ENCODE measurements around the gene DENND1A. TPM values are rescaled to one million over a fixed set of nuclear protein-coding genes. Genes with fewer than 3 reads are reported as not detected.

The DENND1A gene
- total RNA-seq, 3 donors from 2014 or later, result 18.4 to 21.3 (median 20.1) TPM

DNA sequence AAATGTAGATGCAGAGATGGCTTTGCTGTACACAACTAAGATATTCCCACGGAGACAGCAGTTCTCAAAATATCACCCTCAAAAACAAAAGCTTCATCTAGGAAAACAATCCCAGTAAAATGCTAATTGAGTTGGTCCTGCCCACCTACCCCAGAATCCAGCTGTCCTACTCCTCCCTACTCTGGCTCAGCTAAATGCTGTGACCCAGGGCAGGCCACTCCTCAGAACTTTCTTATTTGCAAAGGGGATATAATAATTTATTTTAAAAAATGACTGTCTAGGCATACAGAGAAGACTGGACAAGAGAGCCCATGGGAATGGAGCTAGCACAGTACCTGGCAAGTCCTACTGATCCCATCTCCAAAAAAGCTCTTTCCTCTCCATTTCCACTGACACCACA, 411.6 kb downstream of the DENND1A start:
- Histone ChIP-seq H3K36me3 (no peaks in the 10 kb centered on the region), H3K4me3 (no peak overlapping the region), H3K27ac (no peak overlapping the region), H3K9me3 (no peaks in the 10 kb centered on the region), H3K4me1 (no peaks in the 10 kb centered on the region), H3K27me3 (no peaks in the 10 kb centered on the region)
- intact Hi-C loops (cut with DNase I; ENCODE audit: low total_unique reads), result no loop called here
- DNase-seq (ENCODE audit: low spot score in 2 of 2), result no peak
- TF ChIP-seq POLR2A (IDR thresholded peaks at IDR 0.05), result no peak
- TF ChIP-seq POLR2AphosphoS5 (IDR thresholded peaks at IDR 0.05), result no peak
- TF ChIP-seq, protein P1, sequence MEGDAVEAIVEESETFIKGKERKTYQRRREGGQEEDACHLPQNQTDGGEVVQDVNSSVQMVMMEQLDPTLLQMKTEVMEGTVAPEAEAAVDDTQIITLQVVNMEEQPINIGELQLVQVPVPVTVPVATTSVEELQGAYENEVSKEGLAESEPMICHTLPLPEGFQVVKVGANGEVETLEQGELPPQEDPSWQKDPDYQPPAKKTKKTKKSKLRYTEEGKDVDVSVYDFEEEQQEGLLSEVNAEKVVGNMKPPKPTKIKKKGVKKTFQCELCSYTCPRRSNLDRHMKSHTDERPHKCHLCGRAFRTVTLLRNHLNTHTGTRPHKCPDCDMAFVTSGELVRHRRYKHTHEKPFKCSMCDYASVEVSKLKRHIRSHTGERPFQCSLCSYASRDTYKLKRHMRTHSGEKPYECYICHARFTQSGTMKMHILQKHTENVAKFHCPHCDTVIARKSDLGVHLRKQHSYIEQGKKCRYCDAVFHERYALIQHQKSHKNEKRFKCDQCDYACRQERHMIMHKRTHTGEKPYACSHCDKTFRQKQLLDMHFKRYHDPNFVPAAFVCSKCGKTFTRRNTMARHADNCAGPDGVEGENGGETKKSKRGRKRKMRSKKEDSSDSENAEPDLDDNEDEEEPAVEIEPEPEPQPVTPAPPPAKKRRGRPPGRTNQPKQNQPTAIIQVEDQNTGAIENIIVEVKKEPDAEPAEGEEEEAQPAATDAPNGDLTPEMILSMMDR (IDR thresholded peaks at IDR 0.05), result no peak

DNA sequence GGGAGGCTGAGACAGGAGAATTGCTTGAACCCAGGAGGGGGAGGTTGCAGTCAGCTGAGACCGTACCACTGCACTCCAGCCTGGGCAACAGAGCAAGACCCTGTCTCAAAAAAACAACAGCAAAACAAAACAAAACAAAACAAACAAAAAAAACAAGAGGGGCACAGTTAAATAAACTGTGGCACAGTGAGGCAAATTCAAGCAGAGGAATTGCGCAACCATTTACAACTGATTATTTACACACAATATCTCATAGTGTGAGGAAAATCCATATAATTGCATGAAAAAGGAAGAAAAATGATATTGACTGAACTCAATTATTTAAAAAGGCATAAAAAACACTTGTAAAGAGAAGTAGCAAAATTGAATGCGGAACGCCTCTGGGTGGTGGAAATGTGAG, 412.4 kb downstream of the DENND1A start:
- no peaks in the 10 kb centered on the region for H3K27me3 ChIP-seq
- no peaks in the 10 kb centered on the region for H3K9me3 ChIP-seq
- intact Hi-C loops (cut with DNase I; ENCODE audit: low total_unique reads), result no loop called here
- H3K4me3 ChIP-seq, result no peak overlapping the region
- H3K27ac ChIP-seq, result no peak overlapping the region
- H3K4me1 ChIP-seq, result no peaks in the 10 kb centered on the region
- no peaks in the 10 kb centered on the region for H3K36me3 ChIP-seq
- DNase-seq (ENCODE audit: low spot score in 2 of 2), result no peak
- TF ChIP-seq, protein P1 (IDR thresholded peaks at IDR 0.05), result no peak
- TF ChIP-seq POLR2A (IDR thresholded peaks at IDR 0.05), result no peak
- no peak for TF ChIP-seq POLR2AphosphoS5 (IDR thresholded peaks at IDR 0.05)

DNA sequence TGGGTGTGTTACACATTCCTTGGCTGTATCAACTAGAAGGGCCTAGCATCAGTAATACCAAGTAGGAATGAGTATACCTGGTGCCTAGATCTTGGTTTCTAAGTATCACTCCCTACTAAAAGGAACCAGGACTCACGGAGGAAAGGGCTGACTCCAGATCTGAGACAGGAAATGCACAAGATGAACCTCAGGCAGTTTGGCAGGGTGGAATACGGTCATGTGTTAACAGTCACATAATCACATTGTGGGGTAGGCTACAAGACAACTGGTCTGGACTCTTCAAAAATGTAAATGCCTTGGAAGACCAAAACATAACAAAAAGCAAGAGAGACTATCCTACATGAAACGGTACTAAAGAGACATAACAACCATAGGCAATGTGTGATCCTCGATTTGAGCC, 415.2 kb downstream of the DENND1A start:
- Histone ChIP-seq H3K27ac (no peak overlapping the region), H3K4me3 (no peak overlapping the region), H3K36me3 (no peaks in the 10 kb centered on the region), H3K9me3 (no peaks in the 10 kb centered on the region), H3K27me3 (no peaks in the 10 kb centered on the region), H3K4me1 (no peaks in the 10 kb centered on the region)
- intact Hi-C loops (cut with DNase I; ENCODE audit: low total_unique reads), result no loop called here
- TF ChIP-seq POLR2A (IDR thresholded peaks at IDR 0.05) (no peak), POLR2AphosphoS5 (IDR thresholded peaks at IDR 0.05) (no peak)
- TF ChIP-seq, protein P1 (IDR thresholded peaks at IDR 0.05), result no peak
- DNase-seq (ENCODE audit: low spot score in 2 of 2), result no peak

DNA sequence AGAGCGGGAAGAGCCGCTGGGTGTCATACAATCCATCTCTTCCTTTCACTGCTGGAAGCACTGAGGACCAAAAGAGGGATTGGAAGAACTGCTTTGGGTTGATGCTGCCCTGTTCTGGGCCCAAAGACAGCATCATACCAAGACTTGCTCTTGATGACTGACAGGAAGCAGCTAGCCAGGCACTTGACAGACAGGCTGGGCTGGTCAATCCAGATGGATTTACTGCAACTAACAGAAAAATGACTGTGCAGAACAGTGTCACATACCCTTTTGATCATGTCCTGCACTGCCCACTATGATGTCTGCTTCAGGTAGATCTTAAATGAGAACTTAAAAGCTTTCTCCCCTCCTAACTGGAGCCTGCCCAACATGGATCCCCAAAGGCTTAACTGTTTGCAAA, 416.4 kb downstream of the DENND1A start:
- no peaks in the 10 kb centered on the region for H3K9me3 ChIP-seq
- intact Hi-C loops (cut with DNase I; ENCODE audit: low total_unique reads), result no loop called here
- no peak for DNase-seq (ENCODE audit: low spot score in 2 of 2)
- TF ChIP-seq POLR2A (IDR thresholded peaks at IDR 0.05), result no peak
- no peak for TF ChIP-seq POLR2AphosphoS5 (IDR thresholded peaks at IDR 0.05)
- TF ChIP-seq, protein P1 (IDR thresholded peaks at IDR 0.05), result no peak
- H3K4me1 ChIP-seq, result no peaks in the 10 kb centered on the region
- no peak overlapping the region for H3K27ac ChIP-seq
- H3K4me3 ChIP-seq, result no peak overlapping the region
- H3K27me3 ChIP-seq, result no peaks in the 10 kb centered on the region
- H3K36me3 ChIP-seq, result no peaks in the 10 kb centered on the region

DNA sequence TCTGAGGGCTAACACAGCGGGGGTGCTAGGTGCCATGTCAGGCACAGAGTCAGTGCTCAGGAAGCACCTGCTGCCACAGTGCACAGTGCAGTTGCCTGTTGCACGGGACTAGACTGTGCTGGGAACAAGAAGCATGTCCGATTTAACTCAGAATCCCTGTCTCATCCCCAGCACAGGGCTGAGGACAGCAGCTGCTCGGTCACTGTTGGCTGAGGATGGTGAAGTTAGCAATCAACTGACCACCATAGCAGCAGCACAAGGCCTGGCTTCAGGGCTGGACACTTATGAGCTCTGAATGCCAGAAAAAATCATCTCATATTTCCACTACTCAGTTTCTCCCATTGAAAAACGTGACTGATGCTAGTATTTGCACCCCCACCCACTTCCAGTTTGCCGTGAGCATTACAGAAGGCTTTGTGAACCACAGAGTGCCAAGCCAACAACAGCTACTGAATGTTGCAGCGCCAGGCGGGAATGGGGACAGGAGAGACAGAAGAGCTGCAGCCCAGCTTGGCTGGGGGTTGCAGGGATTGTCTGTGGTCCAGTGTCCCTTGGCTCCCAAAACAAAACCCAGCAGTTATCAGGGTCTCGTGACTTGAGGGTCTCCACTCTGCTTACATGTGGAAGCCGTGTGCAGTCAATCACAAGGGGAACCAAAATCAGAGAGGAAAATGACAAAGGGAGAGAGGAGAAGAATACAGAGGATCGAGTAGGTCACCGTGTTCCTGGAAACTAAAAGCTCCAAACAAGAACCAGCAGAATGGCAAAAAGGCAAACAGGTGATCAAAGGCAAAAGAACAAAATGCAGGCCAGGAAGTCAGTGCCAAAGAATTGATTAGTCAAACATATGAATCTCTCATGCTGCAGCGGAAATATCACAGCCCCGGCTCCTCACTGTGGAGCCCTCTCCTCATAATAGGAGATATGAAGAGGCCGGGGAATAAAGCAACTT, 418.3 kb downstream of the DENND1A start:
- intact Hi-C loops (cut with DNase I; ENCODE audit: low total_unique reads), result no loop called here

More for the DNA sequence above, 418.3 kb downstream of the DENND1A start:
- H3K4me3 ChIP-seq, result no peak overlapping the region
- no peaks in the 10 kb centered on the region for H3K36me3 ChIP-seq
- no peaks in the 10 kb centered on the region for H3K4me1 ChIP-seq
- H3K27me3 ChIP-seq, result no peaks in the 10 kb centered on the region
- H3K9me3 ChIP-seq, result no peaks in the 10 kb centered on the region
- no peak for DNase-seq (ENCODE audit: low spot score in 2 of 2)
- TF ChIP-seq, protein P1 (IDR thresholded peaks at IDR 0.05), result no peak
- H3K27ac ChIP-seq, result no peak overlapping the region
